ENCODE measurements around the gene DSC1.
"Not testable (repeated sequence)": the region's sequence is repeated elsewhere in the genome, so short reads cannot be mapped to it uniquely, and the experiment has no call there.

DSC1 gene

DNA sequence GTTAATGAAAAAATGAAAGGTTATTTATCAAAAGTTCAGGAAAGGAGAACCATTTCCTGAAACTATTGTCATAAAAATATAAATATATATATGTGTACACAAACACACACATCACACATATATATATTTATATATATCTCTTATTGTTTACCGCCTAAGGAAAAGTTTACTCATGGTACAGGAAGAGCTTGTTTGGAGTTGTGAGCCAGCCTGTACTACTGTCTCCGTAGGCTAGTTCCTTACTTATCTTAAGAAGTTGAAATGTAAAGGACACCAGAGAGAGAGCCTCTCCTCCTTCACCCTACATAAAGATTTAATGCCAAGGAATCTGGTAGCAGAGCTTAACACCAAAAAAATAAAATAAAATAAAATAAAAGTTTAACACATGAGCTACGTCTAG lies 19.6 kb downstream of the DSC1 start:
- no peak overlapping the region for H3K4me3 ChIP-seq (ENCODE audit: low read depth, low read length)
- TF ChIP-seq, protein P1, sequence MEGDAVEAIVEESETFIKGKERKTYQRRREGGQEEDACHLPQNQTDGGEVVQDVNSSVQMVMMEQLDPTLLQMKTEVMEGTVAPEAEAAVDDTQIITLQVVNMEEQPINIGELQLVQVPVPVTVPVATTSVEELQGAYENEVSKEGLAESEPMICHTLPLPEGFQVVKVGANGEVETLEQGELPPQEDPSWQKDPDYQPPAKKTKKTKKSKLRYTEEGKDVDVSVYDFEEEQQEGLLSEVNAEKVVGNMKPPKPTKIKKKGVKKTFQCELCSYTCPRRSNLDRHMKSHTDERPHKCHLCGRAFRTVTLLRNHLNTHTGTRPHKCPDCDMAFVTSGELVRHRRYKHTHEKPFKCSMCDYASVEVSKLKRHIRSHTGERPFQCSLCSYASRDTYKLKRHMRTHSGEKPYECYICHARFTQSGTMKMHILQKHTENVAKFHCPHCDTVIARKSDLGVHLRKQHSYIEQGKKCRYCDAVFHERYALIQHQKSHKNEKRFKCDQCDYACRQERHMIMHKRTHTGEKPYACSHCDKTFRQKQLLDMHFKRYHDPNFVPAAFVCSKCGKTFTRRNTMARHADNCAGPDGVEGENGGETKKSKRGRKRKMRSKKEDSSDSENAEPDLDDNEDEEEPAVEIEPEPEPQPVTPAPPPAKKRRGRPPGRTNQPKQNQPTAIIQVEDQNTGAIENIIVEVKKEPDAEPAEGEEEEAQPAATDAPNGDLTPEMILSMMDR (IDR thresholded peaks at IDR 0.05; ENCODE audit: low read depth, low read length, missing control alignments), result no peak
- no peak for DNase-seq (ENCODE audit: low read depth)
- in situ Hi-C loops (cut with HindIII; ENCODE audit: low sequenced_read_pairs), result no loop called here

DNA sequence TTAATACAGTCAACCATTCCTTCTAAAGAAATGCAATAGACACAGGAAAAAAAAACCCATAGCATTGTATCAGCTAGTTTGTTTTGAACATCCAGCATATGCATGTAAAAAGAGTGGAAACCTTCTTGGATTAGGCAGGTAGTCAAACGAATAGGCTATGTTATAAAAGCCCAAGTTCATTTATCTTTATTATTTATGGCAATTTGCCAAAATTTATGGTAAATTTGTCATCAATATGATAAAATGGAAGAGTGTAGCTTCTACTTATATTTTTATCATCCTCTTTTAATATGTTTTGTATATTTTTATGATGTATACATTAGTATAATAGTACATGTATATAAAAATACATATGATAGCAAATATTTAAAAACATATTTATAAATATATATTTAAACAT lies 23.9 kb downstream of the DSC1 start:
- H3K4me3 ChIP-seq (ENCODE audit: low read depth, low read length), result no peak overlapping the region
- TF ChIP-seq, protein P1 (IDR thresholded peaks at IDR 0.05; ENCODE audit: low read depth, low read length, missing control alignments), result no peak
- in situ Hi-C loops (cut with HindIII; ENCODE audit: low sequenced_read_pairs), result no loop called here
- DNase-seq (ENCODE audit: low read depth), result no peak

DNA sequence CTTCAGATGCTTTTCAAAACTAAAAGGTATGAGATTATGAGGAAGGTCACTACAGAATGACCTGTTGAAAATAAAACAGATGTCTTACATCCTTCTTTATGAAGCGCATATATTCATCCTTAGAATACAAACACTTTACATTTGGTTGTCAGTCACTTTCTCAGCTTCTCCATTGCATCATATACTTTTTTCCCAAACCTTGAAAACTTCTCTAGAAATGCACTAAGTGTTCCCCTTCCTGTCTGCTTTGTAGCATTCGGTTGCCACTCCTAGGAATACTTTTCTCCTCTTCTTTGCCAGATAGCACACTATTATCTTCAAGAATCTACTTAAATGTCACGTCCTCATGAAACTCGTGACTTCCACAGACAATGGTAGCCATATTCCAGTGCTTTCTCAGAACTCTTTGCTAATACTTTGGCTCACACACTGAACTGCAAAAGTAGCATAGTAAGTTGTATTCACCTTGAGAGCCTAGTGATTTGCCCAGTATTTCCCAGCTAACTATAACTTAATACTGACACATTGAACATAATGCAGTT lies 27.6 kb downstream of the DSC1 start:
- TF ChIP-seq, protein P1 (IDR thresholded peaks at IDR 0.05; ENCODE audit: low read depth, low read length, missing control alignments), result no peak
- in situ Hi-C loops (cut with HindIII; ENCODE audit: low sequenced_read_pairs), result no loop called here
- DNase-seq (ENCODE audit: low read depth), result no peak
- H3K4me3 ChIP-seq (ENCODE audit: low read depth, low read length), result no peak overlapping the region

DNA sequence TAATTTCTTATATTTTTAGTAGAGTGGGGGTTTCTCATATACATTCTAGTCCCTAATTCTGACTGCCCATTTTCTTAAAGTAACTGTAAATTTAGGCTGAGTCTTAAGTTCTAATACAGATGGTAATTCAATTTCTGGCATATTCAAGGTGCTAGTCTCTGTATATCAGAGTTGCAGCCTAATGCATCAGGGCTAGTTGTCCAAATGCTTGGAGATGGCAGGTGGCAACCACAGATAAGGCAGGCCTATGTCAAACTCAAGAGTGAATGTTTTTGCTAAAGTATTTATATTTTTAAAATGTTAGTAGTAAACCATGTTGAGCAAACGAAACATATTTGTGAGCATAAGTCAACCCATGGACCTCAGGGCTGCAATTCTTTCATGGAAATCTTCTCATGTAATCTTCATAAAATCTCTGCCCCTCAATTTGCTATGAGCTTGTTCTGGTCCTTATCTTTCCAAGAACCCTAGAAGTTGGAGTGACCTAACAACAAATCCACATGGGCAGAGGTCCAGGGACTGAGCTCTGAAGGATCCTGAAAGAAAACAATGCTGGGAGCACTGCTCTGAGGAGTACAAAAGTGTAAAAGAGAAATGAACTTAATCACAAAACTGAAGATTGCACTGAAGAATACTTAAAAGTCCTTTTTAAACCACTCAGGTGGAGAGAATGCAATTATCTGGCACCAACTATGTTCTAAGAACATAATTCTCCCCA lies 33.1 kb downstream of the DSC1 start:
- TF ChIP-seq, protein P1 (IDR thresholded peaks at IDR 0.05; ENCODE audit: low read depth, low read length, missing control alignments), result no peak
- no peak overlapping the region for H3K4me3 ChIP-seq (ENCODE audit: low read depth, low read length)
- DNase-seq (ENCODE audit: low read depth), result no peak
- in situ Hi-C loops (cut with HindIII; ENCODE audit: low sequenced_read_pairs), result no loop called here

DNA sequence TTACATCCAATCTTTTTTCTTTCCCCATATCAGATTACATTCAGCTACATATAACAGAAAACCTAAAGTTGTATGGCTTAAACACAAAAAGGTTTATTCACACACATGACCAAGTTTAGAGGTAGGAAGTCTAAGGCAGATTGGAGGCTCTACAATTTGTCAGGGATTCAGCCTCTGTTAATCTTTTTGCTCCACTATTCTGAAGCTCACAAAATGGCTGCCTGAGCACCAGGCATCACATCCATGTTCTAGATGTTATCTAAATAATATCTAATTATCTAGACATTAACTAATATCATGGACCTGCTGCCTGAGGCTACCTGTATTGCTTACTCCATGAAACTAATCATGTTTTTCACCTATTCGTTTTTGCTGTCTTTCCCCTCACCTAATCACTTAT lies 36.8 kb downstream of the DSC1 start:
- DNase-seq (ENCODE audit: low read depth), result no peak
- TF ChIP-seq, protein P1 (IDR thresholded peaks at IDR 0.05; ENCODE audit: low read depth, low read length, missing control alignments), result no peak
- H3K4me3 ChIP-seq (ENCODE audit: low read depth, low read length), result no peak overlapping the region
- in situ Hi-C loops (cut with HindIII; ENCODE audit: low sequenced_read_pairs), result no loop called here

DNA sequence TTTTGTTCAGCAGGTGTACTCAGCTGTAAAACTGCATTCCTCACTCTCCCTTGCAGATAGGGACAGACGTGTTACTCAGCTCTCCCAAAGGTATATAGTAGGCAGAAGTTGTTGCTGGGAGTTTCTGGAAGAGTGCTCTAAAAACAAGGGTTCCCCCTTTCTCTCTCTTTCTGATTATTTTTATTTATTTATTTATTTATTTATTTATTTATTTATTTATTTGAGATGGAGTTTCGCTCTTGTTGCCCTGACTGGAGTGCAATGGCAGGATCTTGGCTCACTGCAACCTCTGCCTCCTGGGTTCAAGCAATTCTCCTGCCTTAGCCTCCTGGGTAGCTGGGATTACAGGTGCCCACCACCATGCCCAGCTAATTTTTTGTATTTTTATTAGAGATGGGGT lies 39.5 kb downstream of the DSC1 start:
- DNase-seq (ENCODE audit: low read depth); in situ Hi-C loops (cut with HindIII; ENCODE audit: low sequenced_read_pairs); H3K4me3 ChIP-seq (ENCODE audit: low read depth, low read length): not testable (repeated sequence)

DNA sequence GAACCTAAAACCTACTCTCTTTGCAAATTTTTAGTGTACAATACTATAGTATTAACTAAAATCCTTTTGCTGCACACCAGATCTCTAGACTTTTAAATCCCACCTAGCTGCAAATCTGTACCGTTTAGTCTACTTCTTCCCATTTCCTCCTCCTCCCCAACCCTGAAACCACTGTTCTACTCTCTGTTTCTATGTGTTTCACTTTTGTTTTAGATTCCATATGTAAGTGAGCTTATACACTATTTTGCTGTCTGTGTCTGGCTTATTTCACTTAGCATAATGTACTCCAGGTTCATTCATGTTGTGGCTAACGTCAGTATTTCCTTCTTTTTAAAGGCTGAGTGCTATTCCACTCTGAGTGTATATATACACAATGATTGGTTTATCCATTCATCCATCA lies 42.1 kb downstream of the DSC1 start:
- TF ChIP-seq, protein P1 (IDR thresholded peaks at IDR 0.05; ENCODE audit: low read depth, low read length, missing control alignments), result no peak
- no peak overlapping the region for H3K4me3 ChIP-seq (ENCODE audit: low read depth, low read length)
- no peak for DNase-seq (ENCODE audit: low read depth)
- in situ Hi-C loops (cut with HindIII; ENCODE audit: low sequenced_read_pairs), result no loop called here
